AG04449 (cell line): ENCODE results near the gene MCOLN3.

ENCODE experiments used
- CTCF ChIA-PET: fragments of 350-600 bp; formaldehyde crosslinking; extraction: SDS; loops from one replicate; lab custom pipeline; 2021; ENCODE audit warnings: antibody characterized with exemption; lab: Yijun Ruan, JAX
- POLR2A ChIA-PET: fragments of 400-600, 350-600 bp; formaldehyde crosslinking; extraction: SDS; loops from one replicate; lab custom pipeline; 2020; ENCODE audit warnings: antibody characterized with exemption, inconsistent platforms; lab: Yijun Ruan, JAX
- DNase-seq: peaks from one replicate; pipeline ENCODE4 v3.0.0-alpha.2; 2010; ENCODE audit warnings: low read depth, low spot score
- H3K4me3 ChIP-seq: 2 replicates; pipeline ENCODE4 v1.5.1; 2011; ENCODE audit warnings: low read depth, mild to moderate bottlenecking, control low read depth, low read length
- TF ChIP-seq, protein P1 (sequence below): IDR thresholded peaks from one replicate; pipeline ENCODE4 v1.5.1; 2011; ENCODE audit warnings: mild to moderate bottlenecking, moderate library complexity, low read length, control low read depth, inconsistent platforms; ENCODE audit not compliant: insufficient read depth; ENCODE audit errors: missing control alignments

MCOLN3 gene

GRCh38 chr1:85048296-85049064 lies at the start of gene MCOLN3:
MCOLN3 (minus strand) TSS chr1:85048500; CDS start chr1:85045360, 3,140 bp downstream.
- TF ChIP-seq, protein P1, sequence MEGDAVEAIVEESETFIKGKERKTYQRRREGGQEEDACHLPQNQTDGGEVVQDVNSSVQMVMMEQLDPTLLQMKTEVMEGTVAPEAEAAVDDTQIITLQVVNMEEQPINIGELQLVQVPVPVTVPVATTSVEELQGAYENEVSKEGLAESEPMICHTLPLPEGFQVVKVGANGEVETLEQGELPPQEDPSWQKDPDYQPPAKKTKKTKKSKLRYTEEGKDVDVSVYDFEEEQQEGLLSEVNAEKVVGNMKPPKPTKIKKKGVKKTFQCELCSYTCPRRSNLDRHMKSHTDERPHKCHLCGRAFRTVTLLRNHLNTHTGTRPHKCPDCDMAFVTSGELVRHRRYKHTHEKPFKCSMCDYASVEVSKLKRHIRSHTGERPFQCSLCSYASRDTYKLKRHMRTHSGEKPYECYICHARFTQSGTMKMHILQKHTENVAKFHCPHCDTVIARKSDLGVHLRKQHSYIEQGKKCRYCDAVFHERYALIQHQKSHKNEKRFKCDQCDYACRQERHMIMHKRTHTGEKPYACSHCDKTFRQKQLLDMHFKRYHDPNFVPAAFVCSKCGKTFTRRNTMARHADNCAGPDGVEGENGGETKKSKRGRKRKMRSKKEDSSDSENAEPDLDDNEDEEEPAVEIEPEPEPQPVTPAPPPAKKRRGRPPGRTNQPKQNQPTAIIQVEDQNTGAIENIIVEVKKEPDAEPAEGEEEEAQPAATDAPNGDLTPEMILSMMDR, result no peak
- CTCF ChIA-PET, result interaction anchor here (1.1 to 1.7 kb wide), 3 partner anchors 18 to 104 kb away, joined by 3 to 5 read pairs (median 4); no protein-coding TSS in a partner anchor
- DNase-seq, result no peak
- POLR2A ChIA-PET, result interaction anchor here (0.5 to 1.4 kb wide), 2 partner anchors 14 to 163 kb away, joined by 3 read pairs; a partner anchor contains a TSS
- peak within 1 kb of the TSS; percentile 36 for H3K4me3 ChIP-seq

DNA sequence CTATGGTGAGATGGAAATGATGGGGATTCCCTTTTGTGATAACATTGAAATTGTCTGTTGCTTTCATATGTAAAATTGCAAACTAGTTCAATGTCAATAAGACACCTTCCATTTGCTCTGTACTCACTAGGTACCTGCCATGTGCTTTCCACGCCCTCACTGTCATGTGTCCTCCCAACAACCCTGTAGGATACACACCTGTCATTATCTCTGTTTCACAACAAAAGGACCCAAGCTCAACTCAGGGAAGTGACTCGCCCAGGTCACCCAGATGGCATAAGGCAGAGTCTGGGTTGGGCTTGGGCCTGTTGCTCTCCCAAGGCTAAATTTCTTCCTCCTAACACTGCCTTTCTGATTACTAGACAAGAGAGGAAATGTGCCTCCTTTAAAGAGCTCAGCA lies 45.3 kb upstream of the MCOLN3 start:
- TF ChIP-seq, protein P1, result no peak
- no peak overlapping the region for H3K4me3 ChIP-seq
- ChIA-PET CTCF (interaction anchor here (1.2 to 4.4 kb wide), 5 partner anchors 11 to 165 kb away, joined by 3 to 20 read pairs (median 5); partner anchors contain the start of gene C1orf52), POLR2A (no interaction called here)
- no peak for DNase-seq

DNA sequence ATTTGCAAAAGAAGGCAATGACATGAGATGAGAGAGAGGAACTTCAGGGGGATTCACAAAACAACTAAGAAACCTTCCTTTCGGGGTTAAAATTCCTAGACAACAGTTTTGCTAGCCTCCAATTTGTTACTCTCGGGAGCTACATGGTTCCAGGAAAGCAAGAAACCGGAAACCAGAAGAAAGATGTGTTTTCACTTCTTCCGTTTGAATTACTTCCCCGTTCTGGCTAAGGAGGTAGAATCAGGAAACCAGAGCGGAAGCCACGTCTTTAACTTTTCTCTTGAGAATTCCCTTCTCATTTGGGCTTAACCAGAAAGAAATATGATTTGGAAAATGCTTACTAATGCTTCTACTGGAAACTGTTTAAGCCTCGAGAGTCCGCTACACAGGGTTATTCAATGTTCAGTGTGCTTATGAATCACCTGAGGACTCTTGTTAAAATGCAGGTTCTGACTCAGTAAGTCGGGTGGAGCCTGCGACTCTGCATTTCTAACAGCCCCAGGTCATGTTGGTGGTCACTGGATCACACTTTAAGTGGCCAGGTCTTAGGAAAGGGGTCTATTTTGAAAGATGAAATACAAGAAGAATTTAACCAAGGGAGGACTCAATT lies 43.5 kb upstream of the MCOLN3 start:
- CTCF ChIA-PET, result interaction anchor here (1.1 to 1.8 kb wide), 3 partner anchors 147 to 168 kb away, joined by 3 to 6 read pairs (median 4); partner anchors contain the start of gene C1orf52
- no peak for DNase-seq

GRCh38 chr1:85090225-85090624 lies 41.9 kb upstream of the MCOLN3 start:
- CTCF ChIA-PET, result interaction anchor here (1.5 to 1.8 kb wide), 2 partner anchors 145 to 169 kb away, joined by 4 to 6 read pairs; partner anchors contain the start of gene C1orf52
- POLR2A ChIA-PET, result no interaction called here
- TF ChIP-seq, protein P1, result no peak

More for the DNA sequence above, 43.5 kb upstream of the MCOLN3 start:
- no peak overlapping the region for H3K4me3 ChIP-seq
- TF ChIP-seq, protein P1, result no peak
- POLR2A ChIA-PET, result no interaction called here

GRCh38 chr1:85089203-85089602 lies 40.9 kb upstream of the MCOLN3 start:
- CTCF ChIA-PET, result interaction anchor here (0.7 to 1.2 kb wide), 3 partner anchors 20 to 165 kb away, joined by 4 to 5 read pairs (median 4); no protein-coding TSS in a partner anchor
- POLR2A ChIA-PET, result no interaction called here
- TF ChIP-seq, protein P1, result no peak
- DNase-seq, result no peak
- no peak overlapping the region for H3K4me3 ChIP-seq

More at GRCh38 chr1:85090225-85090624, 41.9 kb upstream of the MCOLN3 start:
- H3K4me3 ChIP-seq, result no peak overlapping the region
- DNase-seq, result no peak
